HEK293 (cell line): ENCODE measurements around the gene TTLL1.

Experiments used
- ZBTB7A ChIP-seq: fragments of 450-650 bp; formaldehyde crosslinking; IDR thresholded peaks from 2 replicates; pipeline ENCODE4 v1.5.1; 2016; ENCODE audit warnings: low read depth, missing biosample characterization, missing genetic modification characterization
- ZEB2 ChIP-seq: fragments of 450-650 bp; formaldehyde crosslinking; IDR thresholded peaks from 2 replicates; pipeline ENCODE4 v1.5.1; 2016; ENCODE audit warnings: missing biosample characterization, missing genetic modification characterization
- ZNF121 ChIP-seq: fragments of 450-650 bp; formaldehyde crosslinking; IDR thresholded peaks from 2 replicates; pipeline ENCODE4 v1.5.1; 2016; ENCODE audit warnings: missing biosample characterization, missing genetic modification characterization
- ZNF510 ChIP-seq: fragments of 450-650 bp; formaldehyde crosslinking; IDR thresholded peaks from 2 replicates; pipeline ENCODE4 v1.5.1; 2018; ENCODE audit warnings: mild to moderate bottlenecking, missing genetic modification characterization, missing biosample characterization; ENCODE audit not compliant: insufficient replicate concordance
- ZNF549 ChIP-seq: fragments of 450-650 bp; IDR thresholded peaks from 2 replicates; pipeline ENCODE4 v1.5.1; 2018; ENCODE audit warnings: missing biosample characterization, missing genetic modification characterization, mild to moderate bottlenecking, inconsistent platforms, moderate library complexity
- ZNF660 ChIP-seq: fragments of 450-650 bp; IDR thresholded peaks from 2 replicates; pipeline ENCODE4 v1.5.1; 2018; ENCODE audit warnings: missing biosample characterization, mild to moderate bottlenecking, missing genetic modification characterization
- TF ChIP-seq, protein P1 (sequence below): fragments of 450-650 bp; formaldehyde crosslinking; IDR thresholded peaks from 2 replicates; pipeline ENCODE4 v1.5.1; 2016; ENCODE audit warnings: missing biosample characterization, missing genetic modification characterization

DNA sequence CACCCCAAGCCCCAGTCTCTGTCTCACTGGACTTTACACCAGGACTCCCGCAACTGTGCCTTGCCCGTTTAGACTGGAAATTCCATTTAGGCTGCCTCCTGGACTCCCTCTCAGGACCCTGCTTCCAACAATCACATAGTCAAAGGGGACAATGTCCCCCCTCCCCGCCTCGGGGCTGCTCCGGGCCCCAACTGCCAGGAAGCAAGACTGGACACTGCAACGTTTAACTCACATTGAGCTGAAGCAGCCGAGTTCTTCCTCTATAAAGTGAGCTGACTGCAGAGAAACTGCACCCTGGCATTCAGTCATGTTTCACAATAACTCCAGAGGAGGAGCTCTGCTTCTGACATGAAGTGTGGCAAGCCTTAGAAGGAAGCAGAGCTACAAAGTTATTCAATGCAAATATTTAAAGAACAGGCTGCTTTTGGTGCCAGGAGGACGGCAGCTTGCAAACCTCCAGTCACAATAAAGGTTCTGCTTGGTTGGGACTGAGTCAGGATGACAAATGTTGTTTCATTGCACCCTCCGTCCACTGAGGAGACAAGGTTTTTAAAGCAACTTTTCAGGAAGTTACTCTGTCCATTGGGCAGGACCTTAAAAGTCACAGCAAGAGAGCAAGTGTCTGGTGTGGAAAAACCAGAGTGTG lies 94.2 kb downstream of the TTLL1 start:
- TF ChIP-seq ZNF510 (tag by site-specific recombination) (no peak), ZNF660 (no peak), ZBTB7A (tag by site-specific recombination) (no peak), ZEB2 (tag by site-specific recombination) (no peak), ZNF549 (tag by site-specific recombination) (no peak), ZNF121 (no peak)
- TF ChIP-seq, protein P1, sequence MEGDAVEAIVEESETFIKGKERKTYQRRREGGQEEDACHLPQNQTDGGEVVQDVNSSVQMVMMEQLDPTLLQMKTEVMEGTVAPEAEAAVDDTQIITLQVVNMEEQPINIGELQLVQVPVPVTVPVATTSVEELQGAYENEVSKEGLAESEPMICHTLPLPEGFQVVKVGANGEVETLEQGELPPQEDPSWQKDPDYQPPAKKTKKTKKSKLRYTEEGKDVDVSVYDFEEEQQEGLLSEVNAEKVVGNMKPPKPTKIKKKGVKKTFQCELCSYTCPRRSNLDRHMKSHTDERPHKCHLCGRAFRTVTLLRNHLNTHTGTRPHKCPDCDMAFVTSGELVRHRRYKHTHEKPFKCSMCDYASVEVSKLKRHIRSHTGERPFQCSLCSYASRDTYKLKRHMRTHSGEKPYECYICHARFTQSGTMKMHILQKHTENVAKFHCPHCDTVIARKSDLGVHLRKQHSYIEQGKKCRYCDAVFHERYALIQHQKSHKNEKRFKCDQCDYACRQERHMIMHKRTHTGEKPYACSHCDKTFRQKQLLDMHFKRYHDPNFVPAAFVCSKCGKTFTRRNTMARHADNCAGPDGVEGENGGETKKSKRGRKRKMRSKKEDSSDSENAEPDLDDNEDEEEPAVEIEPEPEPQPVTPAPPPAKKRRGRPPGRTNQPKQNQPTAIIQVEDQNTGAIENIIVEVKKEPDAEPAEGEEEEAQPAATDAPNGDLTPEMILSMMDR (tag by site-specific recombination), result no peak
